Measurements from ENCODE around the gene RPS6KA4.

RPS6KA4 gene

DNA sequence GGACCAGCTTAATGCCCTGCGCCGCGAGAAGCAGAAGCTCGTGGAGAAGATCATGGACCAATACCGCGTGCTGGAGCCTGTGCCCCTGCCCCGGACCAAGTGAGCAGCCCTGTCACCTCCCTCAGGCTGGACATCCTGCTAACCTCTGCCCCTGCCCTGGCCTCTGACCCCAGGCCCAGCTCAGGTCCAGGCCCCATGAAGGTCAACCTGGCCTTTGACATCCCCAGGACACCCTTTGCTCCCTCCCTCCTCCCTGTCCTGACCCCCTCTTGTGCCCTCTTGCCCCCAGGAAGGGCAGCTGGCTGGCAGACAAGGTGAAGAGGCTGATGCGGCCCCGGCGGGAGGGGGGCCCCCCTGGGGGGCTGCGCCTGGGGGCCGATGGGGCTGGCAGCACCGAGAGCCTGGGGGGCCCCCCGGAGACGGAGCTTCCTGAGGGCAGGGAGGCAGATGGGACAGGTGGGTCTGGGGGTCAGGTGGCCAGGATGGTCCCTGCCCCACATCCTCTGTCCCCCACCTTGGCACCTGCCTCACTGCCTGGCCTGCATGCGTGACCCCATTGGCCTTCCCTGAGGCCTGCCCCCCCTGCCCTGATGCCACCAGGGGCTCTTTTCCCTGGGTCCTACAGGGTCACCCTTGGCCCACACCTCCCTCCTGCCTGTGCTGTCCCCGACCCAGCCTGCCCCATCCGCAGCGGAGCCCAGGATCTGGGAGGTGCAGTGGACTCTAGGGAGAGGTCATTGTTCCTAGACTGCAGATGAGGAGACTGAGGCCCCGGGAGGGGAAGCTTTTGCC is 5.1 kb upstream of the RPS6KA4 start:
- H3K4me1 ChIP-seq (ENCODE audit: insufficient read depth, low read length) = peaks cover 12% of the 10 kb centered on the region
- H2AFZ ChIP-seq (ENCODE audit: low read depth, low read length) = no peak overlapping the region
- H4K20me1 ChIP-seq (ENCODE audit: insufficient read depth, low read length) = no peaks in the 10 kb centered on the region
- no peak overlapping the region for H3K4me3 ChIP-seq (ENCODE audit: low read depth in 1 of 2, low read length in 2 of 2)
- no peak overlapping the region for H3K4me2 ChIP-seq (ENCODE audit: insufficient read depth, low read length)
- H3K9ac ChIP-seq (ENCODE audit: low read depth, low read length) = no peak overlapping the region
- H3K27me3 ChIP-seq (ENCODE audit: insufficient read depth, low read length, poor library complexity) = no peaks in the 10 kb centered on the region
- H3K79me2 ChIP-seq (ENCODE audit: insufficient read depth, low read length) = peaks cover 8% of the 10 kb centered on the region
- H3K36me3 ChIP-seq (ENCODE audit: insufficient read depth, low read length) = no peaks in the 10 kb centered on the region
- H3K9me3 ChIP-seq (ENCODE audit: insufficient read depth, low read length, severe bottlenecking) = no peaks in the 10 kb centered on the region
- TF ChIP-seq, protein P1, sequence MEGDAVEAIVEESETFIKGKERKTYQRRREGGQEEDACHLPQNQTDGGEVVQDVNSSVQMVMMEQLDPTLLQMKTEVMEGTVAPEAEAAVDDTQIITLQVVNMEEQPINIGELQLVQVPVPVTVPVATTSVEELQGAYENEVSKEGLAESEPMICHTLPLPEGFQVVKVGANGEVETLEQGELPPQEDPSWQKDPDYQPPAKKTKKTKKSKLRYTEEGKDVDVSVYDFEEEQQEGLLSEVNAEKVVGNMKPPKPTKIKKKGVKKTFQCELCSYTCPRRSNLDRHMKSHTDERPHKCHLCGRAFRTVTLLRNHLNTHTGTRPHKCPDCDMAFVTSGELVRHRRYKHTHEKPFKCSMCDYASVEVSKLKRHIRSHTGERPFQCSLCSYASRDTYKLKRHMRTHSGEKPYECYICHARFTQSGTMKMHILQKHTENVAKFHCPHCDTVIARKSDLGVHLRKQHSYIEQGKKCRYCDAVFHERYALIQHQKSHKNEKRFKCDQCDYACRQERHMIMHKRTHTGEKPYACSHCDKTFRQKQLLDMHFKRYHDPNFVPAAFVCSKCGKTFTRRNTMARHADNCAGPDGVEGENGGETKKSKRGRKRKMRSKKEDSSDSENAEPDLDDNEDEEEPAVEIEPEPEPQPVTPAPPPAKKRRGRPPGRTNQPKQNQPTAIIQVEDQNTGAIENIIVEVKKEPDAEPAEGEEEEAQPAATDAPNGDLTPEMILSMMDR (IDR thresholded peaks at IDR 0.05; ENCODE audit: borderline replicate concordance, extremely low read depth, low read length, poor library complexity, severe bottlenecking) = no peak
- no peak for TF ChIP-seq EZH2 (IDR thresholded peaks at IDR 0.05; ENCODE audit: borderline replicate concordance, low read depth, low read length, severe bottlenecking)
- ATAC-seq (ENCODE audit: insufficient read depth, low read depth) (no peak), DNase-seq (no peak)
- H3K27ac ChIP-seq (ENCODE audit: low read length) = no peak overlapping the region

- Histone ChIP-seq H3K27ac (ENCODE audit: low read length) (no peak overlapping the region), H3K4me1 (ENCODE audit: insufficient read depth, low read length) (peaks cover 24% of the 10 kb centered on the region), H3K27me3 (ENCODE audit: insufficient read depth, low read length, poor library complexity) (no peaks in the 10 kb centered on the region), H3K4me2 (ENCODE audit: insufficient read depth, low read length) (no peak overlapping the region), H3K79me2 (ENCODE audit: insufficient read depth, low read length) (peaks cover 21% of the 10 kb centered on the region), H3K9me3 (ENCODE audit: insufficient read depth, low read length, severe bottlenecking) (no peaks in the 10 kb centered on the region), H2AFZ (ENCODE audit: low read depth, low read length) (no peak overlapping the region), H3K9ac (ENCODE audit: low read depth, low read length) (no peak overlapping the region), H4K20me1 (ENCODE audit: insufficient read depth, low read length) (peaks cover 2% of the 10 kb centered on the region; the same call in 1 of the 2 replicates), H3K4me3 (ENCODE audit: low read depth in 1 of 2, low read length in 2 of 2) (no peak overlapping the region), H3K36me3 (ENCODE audit: insufficient read depth, low read length) (peaks cover 2% of the 10 kb centered on the region; the same call in 1 of the 2 replicates)
- no peak for ATAC-seq (ENCODE audit: insufficient read depth, low read depth)
- TF ChIP-seq EZH2 (IDR thresholded peaks at IDR 0.05; ENCODE audit: borderline replicate concordance, low read depth, low read length, severe bottlenecking) = no peak
- TF ChIP-seq, protein P1 (IDR thresholded peaks at IDR 0.05; ENCODE audit: borderline replicate concordance, extremely low read depth, low read length, poor library complexity, severe bottlenecking) = peak; percentile 65
- peak; percentile 46 for DNase-seq
Observed at GRCh38 chr11:64355078-64355940, 3.7 kb upstream of the RPS6KA4 start.

DNA sequence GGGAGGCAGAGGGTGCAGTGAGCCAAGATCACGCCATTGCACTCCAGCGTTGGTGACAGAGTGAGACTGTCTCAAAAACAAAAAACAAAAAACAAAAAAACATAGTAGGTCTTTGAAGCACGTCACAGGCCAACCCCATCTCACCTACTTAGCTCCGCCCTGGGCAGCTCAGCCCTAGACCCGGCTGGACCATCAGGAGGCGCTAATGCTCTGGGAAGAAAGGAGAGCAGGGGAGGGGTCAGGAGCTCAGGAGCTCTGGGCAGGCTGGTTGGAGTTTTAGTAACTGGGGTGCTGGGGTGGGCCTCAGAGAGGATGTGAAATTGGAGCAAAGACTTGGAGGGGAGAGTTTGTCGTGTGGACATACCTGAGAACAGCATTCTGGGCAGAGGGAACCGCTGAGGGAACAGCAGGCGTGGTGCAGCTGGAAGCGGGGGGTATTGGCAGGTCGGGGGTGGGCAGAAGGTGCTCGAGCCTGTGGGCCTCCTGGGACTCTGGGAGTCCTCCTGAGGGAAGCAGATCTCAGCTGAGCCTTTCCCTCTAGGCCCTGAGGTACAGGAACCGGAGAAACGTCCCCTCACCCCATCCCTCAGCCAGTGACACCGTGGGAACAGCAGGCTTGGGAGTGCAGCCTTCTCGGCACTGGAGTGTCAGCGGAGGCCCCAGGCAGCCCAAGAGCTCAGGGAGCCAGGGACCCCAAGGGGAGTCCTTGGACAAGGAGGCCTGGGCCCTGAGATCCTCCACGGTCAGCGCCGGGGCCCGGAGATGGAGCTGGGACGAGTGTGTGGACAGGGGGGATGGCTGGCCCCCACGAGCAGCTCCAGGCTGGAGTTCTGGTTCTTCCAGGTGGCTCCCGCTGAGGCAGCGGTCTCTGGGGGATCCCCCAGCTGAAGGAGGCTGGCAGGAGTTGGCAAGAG is 2.2 kb upstream of the RPS6KA4 start:
- H3K4me2 ChIP-seq (ENCODE audit: insufficient read depth, low read length) = no peak overlapping the region
- no peak overlapping the region for H3K27ac ChIP-seq (ENCODE audit: low read length)
- DNase-seq = peak; percentile 57

More for the DNA sequence above, 2.2 kb upstream of the RPS6KA4 start:
- Histone ChIP-seq H3K79me2 (ENCODE audit: insufficient read depth, low read length) (peaks cover 23% of the 10 kb centered on the region), H3K4me3 (ENCODE audit: low read depth in 1 of 2, low read length in 2 of 2) (no peak overlapping the region), H3K27me3 (ENCODE audit: insufficient read depth, low read length, poor library complexity) (no peaks in the 10 kb centered on the region), H3K36me3 (ENCODE audit: insufficient read depth, low read length) (peaks cover 16% of the 10 kb centered on the region), H3K4me1 (ENCODE audit: insufficient read depth, low read length) (peaks cover 26% of the 10 kb centered on the region), H3K9me3 (ENCODE audit: insufficient read depth, low read length, severe bottlenecking) (no peaks in the 10 kb centered on the region), H3K9ac (ENCODE audit: low read depth, low read length) (no peak overlapping the region; the same call in 1 of the 2 replicates), H4K20me1 (ENCODE audit: insufficient read depth, low read length) (peaks cover 3% of the 10 kb centered on the region; the same call in 1 of the 2 replicates), H2AFZ (ENCODE audit: low read depth, low read length) (no peak overlapping the region)
- peak; percentile 37; the same call in 1 of the 3 replicates for ATAC-seq (ENCODE audit: insufficient read depth, low read depth)
- no peak for TF ChIP-seq EZH2 (IDR thresholded peaks at IDR 0.05; ENCODE audit: borderline replicate concordance, low read depth, low read length, severe bottlenecking)
- TF ChIP-seq, protein P1 (IDR thresholded peaks at IDR 0.05; ENCODE audit: borderline replicate concordance, extremely low read depth, low read length, poor library complexity, severe bottlenecking) = peak; percentile 63
